ENCODE data around the gene TCAIM. TPM values are rescaled to one million over a fixed set of nuclear protein-coding genes. Genes with fewer than 3 reads are reported as not detected.
"Not testable (repeated sequence)": the region's sequence is repeated elsewhere in the genome, so short reads cannot be mapped to it uniquely, and the experiment has no call there.

The TCAIM gene
- total and polyA plus RNA-seq, 12 donors: 13.5 to 43.9 (median 33.3) TPM

GRCh38 chr3:44396200-44397171 lies 57.9 kb downstream of the TCAIM start:
- TF ChIP-seq, protein P1, sequence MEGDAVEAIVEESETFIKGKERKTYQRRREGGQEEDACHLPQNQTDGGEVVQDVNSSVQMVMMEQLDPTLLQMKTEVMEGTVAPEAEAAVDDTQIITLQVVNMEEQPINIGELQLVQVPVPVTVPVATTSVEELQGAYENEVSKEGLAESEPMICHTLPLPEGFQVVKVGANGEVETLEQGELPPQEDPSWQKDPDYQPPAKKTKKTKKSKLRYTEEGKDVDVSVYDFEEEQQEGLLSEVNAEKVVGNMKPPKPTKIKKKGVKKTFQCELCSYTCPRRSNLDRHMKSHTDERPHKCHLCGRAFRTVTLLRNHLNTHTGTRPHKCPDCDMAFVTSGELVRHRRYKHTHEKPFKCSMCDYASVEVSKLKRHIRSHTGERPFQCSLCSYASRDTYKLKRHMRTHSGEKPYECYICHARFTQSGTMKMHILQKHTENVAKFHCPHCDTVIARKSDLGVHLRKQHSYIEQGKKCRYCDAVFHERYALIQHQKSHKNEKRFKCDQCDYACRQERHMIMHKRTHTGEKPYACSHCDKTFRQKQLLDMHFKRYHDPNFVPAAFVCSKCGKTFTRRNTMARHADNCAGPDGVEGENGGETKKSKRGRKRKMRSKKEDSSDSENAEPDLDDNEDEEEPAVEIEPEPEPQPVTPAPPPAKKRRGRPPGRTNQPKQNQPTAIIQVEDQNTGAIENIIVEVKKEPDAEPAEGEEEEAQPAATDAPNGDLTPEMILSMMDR (IDR thresholded peaks at IDR 0.05): no peak
- ATAC-seq (no peak), DNase-seq (no peak)
- WGBS, 2 donors: 93 to 95% methylated on average over 9 of the region's 9 CpGs
- no peaks in the 10 kb centered on the region for H3K27me3 ChIP-seq
- peaks cover 0 to 3% (median 0%) of the 10 kb centered on the region in 11 donors for H3K9me3 ChIP-seq
- no peak overlapping the region for H3K4me3 ChIP-seq
- intact Hi-C loops (cut with DNase I): loop anchor here in 1 of 10 donors (2.0 kb wide), 1 partner anchor 78 kb away; no protein-coding TSS in a partner anchor
- peaks cover 0 to 71% (median 0%) of the 10 kb centered on the region in 9 donors for H3K36me3 ChIP-seq
- H3K27ac ChIP-seq: no peak overlapping the region
- peaks cover 0 to 9% (median 0%) of the 10 kb centered on the region in 9 donors for H3K4me1 ChIP-seq

DNA sequence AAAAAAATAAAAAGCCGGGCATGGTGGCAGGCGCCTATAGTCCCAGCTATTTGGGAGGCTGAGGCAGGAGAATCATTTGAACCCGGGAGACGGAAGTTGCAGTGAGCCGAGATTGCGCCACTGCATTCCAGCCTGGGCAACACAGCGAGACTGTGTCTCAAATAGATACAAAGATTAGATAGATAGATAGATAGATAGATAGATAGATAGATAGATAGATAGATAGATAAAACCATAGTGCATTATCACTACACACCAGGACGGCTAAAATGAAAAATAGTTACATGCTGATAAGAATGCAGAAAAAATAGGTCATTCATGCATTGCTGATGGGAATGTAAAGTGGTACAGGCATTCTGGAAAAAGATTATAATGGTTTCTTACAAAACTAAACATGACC lies 59.7 kb downstream of the TCAIM start:
- 90 to 93% methylated on average over 8 of the region's 8 CpGs for WGBS, 2 donors
- intact Hi-C loops (cut with DNase I); H3K4me1 ChIP-seq; H3K27me3 ChIP-seq; H3K9me3 ChIP-seq; DNase-seq; ATAC-seq; H3K27ac ChIP-seq; H3K4me3 ChIP-seq: not testable (repeated sequence)
- H3K36me3 ChIP-seq: peaks cover 0 to 62% (median 0%) of the 10 kb centered on the region in 9 donors

- TF ChIP-seq, protein P1 (IDR thresholded peaks at IDR 0.05): no peak
- peaks cover 0 to 62% (median 0%) of the 10 kb centered on the region in 9 donors for H3K36me3 ChIP-seq
- peaks cover 0 to 9% (median 0%) of the 10 kb centered on the region in 9 donors for H3K4me1 ChIP-seq
- 70 to 73% methylated on average over 4 of the region's 4 CpGs for WGBS, 2 donors
- H3K27ac ChIP-seq: no peak overlapping the region
- H3K27me3 ChIP-seq: no peaks in the 10 kb centered on the region
- intact Hi-C loops (cut with DNase I): no loop called here
- ATAC-seq (no peak), DNase-seq (no peak)
- H3K9me3 ChIP-seq: no peaks in the 10 kb centered on the region
- H3K4me3 ChIP-seq: no peak overlapping the region
Measured at GRCh38 chr3:44398853-44399252, 60.3 kb downstream of the TCAIM start.

DNA sequence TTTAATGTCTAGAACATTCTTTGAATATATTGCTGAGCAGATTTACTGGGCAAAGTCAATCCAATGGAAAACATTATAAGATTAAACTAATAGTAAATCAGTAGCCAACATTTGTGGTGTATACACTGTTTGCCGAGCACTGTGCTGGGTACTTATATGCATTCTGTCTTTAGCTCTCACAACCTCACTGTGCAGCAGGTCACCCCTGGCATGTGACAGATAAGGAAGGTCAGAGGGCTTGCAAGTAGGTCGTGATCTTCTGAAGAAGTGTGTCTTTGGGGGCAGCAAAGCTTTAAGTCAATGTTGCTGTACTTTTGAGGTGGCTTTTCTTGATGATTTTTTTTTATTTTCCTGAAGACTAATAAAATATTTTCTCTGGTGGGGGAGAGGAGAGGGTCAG lies 62.2 kb downstream of the TCAIM start:
- WGBS, 2 donors: 43 to 52% methylated on average over 2 of the region's 2 CpGs
- no peak for DNase-seq
- ATAC-seq: no peak
- Histone ChIP-seq H3K4me3 (no peak overlapping the region), H3K27ac (no peak overlapping the region), H3K4me1 (peaks cover 0 to 9% (median 0%) of the 10 kb centered on the region in 9 donors), H3K9me3 (no peaks in the 10 kb centered on the region), H3K36me3 (peaks cover 0 to 67% (median 0%) of the 10 kb centered on the region in 9 donors), H3K27me3 (no peaks in the 10 kb centered on the region)
- intact Hi-C loops (cut with DNase I): no loop called here
- TF ChIP-seq, protein P1 (IDR thresholded peaks at IDR 0.05): no peak
